ENCODE results near the gene E2F4. TPM values are rescaled to one million over a fixed set of nuclear protein-coding genes. Genes with fewer than 3 reads are reported as not detected.

E2F4 gene
- total and polyA plus RNA-seq, 2 of the 13 experiments (the other 11 are each of a cell fraction or from before 2014, with no cell fraction given) = 84.8 to 91.2 TPM

GRCh38 chr16:67164599-67165061 is 27.3 kb upstream of the E2F4 start, which contains the start of gene HSF4 (continued):
- no peak for TF ChIP-seq DPF2 (CRISPR knock-in tag; IDR thresholded peaks at IDR 0.05; ENCODE audit: borderline replicate concordance, low read depth)
- peak; percentile 95 for TF ChIP-seq ZNF766 (CRISPR knock-in tag; IDR thresholded peaks at IDR 0.05; ENCODE audit: borderline replicate concordance)
- peak; percentile 77; the same call in 1 of the 2 replicates for TF ChIP-seq SOX5 (CRISPR knock-in tag; IDR thresholded peaks at IDR 0.05; ENCODE audit: borderline replicate concordance)
- TF ChIP-seq, protein P1, sequence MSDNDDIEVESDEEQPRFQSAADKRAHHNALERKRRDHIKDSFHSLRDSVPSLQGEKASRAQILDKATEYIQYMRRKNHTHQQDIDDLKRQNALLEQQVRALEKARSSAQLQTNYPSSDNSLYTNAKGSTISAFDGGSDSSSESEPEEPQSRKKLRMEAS (IDR thresholded peaks at IDR 0.05) = peak; percentile 98
- no peak for TF ChIP-seq SRF (IDR thresholded peaks at IDR 0.05; ENCODE audit: low read depth, low read length)
- no peak for TF ChIP-seq NCOA5 (CRISPR knock-in tag; IDR thresholded peaks at IDR 0.05)
- peak; percentile 78; the same call in 1 of the 2 replicates for TF ChIP-seq ZNF576 (CRISPR knock-in tag; IDR thresholded peaks at IDR 0.05)
- peak; percentile 83 for TF ChIP-seq ZNF235 (CRISPR knock-in tag; IDR thresholded peaks at IDR 0.05; ENCODE audit: borderline replicate concordance)
- no peak; the same call in 1 of the 2 replicates for TF ChIP-seq SP140L (CRISPR knock-in tag; IDR thresholded peaks at IDR 0.05; ENCODE audit: borderline replicate concordance)
- TF ChIP-seq ZNF136 (CRISPR knock-in tag; IDR thresholded peaks at IDR 0.05; ENCODE audit: low read depth) = 0 out of 2 replicates have a peak, but pooled peaks have one; percentile 67
- no peak for TF ChIP-seq ARNT (IDR thresholded peaks at IDR 0.05)
- peak; percentile 74; the same call in 1 of the 2 replicates for TF ChIP-seq ZXDC (CRISPR knock-in tag; IDR thresholded peaks at IDR 0.05)
- no peak for TF ChIP-seq PAF1 (CRISPR knock-in tag; IDR thresholded peaks at IDR 0.05)
- peak; percentile 65; the same call in 1 of the 2 replicates for TF ChIP-seq SMYD3 (CRISPR knock-in tag; IDR thresholded peaks at IDR 0.05)
- TF ChIP-seq THAP8 (CRISPR knock-in tag; IDR thresholded peaks at IDR 0.05; ENCODE audit: borderline replicate concordance) = peak; percentile 77
- TF ChIP-seq MZF1 (CRISPR knock-in tag; IDR thresholded peaks at IDR 0.05; ENCODE audit: borderline replicate concordance) = no peak
- peak; percentile 86; the same call in 1 of the 3 replicates for TF ChIP-seq MXI1 (IDR thresholded peaks at IDR 0.05; ENCODE audit: borderline replicate concordance, low read depth, low read length)
- TF ChIP-seq SSRP1 (CRISPR knock-in tag; IDR thresholded peaks at IDR 0.05) = no peak
- no peak for TF ChIP-seq SP1 (IDR thresholded peaks at IDR 0.05)
- peak; percentile 75; the same call in 1 of the 2 replicates for TF ChIP-seq SP1 (CRISPR knock-in tag; IDR thresholded peaks at IDR 0.05)
- TF ChIP-seq PPARG (CRISPR knock-in tag; conservative IDR thresholded peaks at IDR 0.05) = peak; percentile 81
- peak; percentile 89 for TF ChIP-seq KDM2A (CRISPR knock-in tag; IDR thresholded peaks at IDR 0.05; ENCODE audit: borderline replicate concordance, low read depth)
- TF ChIP-seq ZNF558 (CRISPR knock-in tag; IDR thresholded peaks at IDR 0.05; ENCODE audit: borderline replicate concordance) = peak; percentile 81; the same call in 1 of the 2 replicates
- 0 out of 2 replicates have a peak, but pooled peaks have one; percentile 34 for TF ChIP-seq ZBTB44 (CRISPR knock-in tag; IDR thresholded peaks at IDR 0.05)
- TF ChIP-seq, protein P2, sequence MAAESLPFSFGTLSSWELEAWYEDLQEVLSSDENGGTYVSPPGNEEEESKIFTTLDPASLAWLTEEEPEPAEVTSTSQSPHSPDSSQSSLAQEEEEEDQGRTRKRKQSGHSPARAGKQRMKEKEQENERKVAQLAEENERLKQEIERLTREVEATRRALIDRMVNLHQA (CRISPR knock-in tag; IDR thresholded peaks at IDR 0.05) = no peak
- no peak for TF ChIP-seq NFIB (CRISPR knock-in tag; IDR thresholded peaks at IDR 0.05; ENCODE audit: borderline replicate concordance)
- peak; percentile 85 for TF ChIP-seq HOXA5 (CRISPR knock-in tag; IDR thresholded peaks at IDR 0.05)
